GM12875 (cell line): ENCODE results near the gene KMO.

Experiments
- H3K4me3 ChIP-seq: one replicate; pipeline ENCODE4 v1.5.1; 2011; ENCODE audit warnings: low read depth, low read length, control low read depth
- CTCF ChIP-seq: IDR thresholded peaks from 2 replicates; pipeline ENCODE4 v1.5.1; 2011; ENCODE audit warnings: low read depth, mild to moderate bottlenecking, control low read depth, inconsistent platforms, low read length, moderate library complexity, borderline replicate concordance; ENCODE audit not compliant: insufficient read depth

Gene KMO

GRCh38 chr1:241611063-241611462, 78.9 kb downstream of the KMO start:
- no peak overlapping the region for H3K4me3 ChIP-seq
- peak; percentile 30; the same call in 1 of the 2 replicates for TF ChIP-seq CTCF

- no peak overlapping the region for H3K4me3 ChIP-seq
- TF ChIP-seq CTCF: no peak
Measured at GRCh38 chr1:241611736-241612135, 79.6 kb downstream of the KMO start.

- H3K4me3 ChIP-seq: no peak overlapping the region
- TF ChIP-seq CTCF: no peak
Measured at GRCh38 chr1:241612533-241613477, 80.6 kb downstream of the KMO start.

DNA sequence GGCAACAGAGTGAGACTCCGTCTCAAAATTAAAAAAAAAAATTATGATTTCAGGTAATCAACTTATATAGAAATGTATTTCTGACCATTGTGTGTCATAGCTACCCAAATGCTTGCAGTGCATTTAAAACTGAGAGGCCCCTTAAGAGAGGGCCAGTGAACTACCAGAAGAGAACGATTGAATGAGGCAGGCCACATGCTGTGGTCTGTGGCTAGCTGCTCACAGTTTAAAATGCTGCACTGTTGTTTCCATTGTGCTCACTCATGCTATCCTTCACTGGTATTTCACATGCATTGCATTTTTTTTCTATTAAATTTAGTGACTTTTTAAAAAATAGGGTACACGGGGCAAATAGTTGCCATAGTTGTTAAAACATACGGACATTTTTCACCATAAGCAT, 82.0 kb downstream of the KMO start:
- H3K4me3 ChIP-seq: no peak overlapping the region
- TF ChIP-seq CTCF: no peak

GRCh38 chr1:241614572-241614971, 82.4 kb downstream of the KMO start:
- TF ChIP-seq CTCF: no peak
- no peak overlapping the region for H3K4me3 ChIP-seq

DNA sequence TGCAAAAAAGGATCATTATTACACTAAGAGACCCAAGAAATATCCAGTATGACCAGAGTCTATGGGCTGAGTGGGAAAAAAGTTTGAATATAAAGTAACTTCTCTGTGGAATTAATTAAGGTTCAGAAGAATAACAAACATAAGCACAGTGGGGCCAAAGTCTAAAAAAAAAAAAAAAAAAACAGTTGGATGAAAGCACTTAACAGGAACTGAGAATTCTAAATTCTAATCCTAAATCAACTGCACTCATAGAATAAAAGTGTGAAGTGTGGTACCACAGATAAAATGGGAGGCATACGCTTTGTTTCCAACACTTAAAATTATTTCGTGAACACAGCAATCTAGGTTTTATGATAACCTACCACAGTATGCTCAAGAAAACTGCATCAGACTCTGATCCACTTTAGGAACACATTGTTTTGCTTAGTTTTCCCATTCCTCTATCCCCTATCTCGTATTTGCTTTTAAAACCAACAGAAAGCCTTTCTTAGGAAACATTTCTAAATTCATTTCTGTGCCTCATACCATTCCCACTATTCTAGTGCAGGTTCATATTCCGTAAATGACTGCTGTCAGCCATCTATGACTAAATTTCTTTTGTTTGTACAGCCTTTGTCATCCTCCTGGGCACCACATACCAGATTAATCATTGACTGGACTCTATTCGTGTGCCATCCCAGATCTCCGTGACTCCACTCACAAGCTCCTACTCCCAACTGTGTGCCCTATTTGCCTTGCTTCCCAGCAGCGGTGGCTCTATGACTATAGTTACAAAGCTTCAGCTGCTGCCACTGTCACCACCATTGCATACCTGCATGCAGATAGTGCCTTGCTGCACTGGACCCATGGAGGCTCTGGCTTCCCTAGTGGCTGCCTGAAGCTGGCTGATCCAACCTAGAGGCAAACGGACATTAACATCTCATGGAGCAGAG, 83.1 kb downstream of the KMO start:
- no peak for TF ChIP-seq CTCF
- H3K4me3 ChIP-seq: no peak overlapping the region

DNA sequence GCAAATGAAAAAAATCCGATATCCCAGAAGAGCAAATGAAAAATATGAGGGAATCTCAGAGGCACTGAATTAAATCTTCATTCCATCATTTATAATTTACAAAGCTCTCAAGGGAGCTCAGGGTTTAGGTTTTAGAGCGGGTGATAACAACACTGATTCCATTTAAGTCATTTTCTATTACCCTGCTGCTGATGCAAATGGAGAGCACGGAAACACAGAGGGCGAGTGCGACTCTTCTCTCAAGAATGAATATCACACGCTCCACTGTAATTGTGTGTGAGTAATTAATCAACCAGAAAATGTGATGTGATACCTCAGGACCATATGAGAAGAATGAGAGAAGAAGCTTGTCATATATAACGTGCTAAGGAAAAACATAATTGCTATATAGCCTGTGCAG, 85.2 kb downstream of the KMO start:
- no peak overlapping the region for H3K4me3 ChIP-seq
- TF ChIP-seq CTCF: no peak
